GM21619 (cell line): ENCODE data around the gene ZDHHC14.
"Not testable (repeated sequence)": the region's sequence is repeated elsewhere in the genome, so short reads cannot be mapped to it uniquely, and the experiment has no call there.

ENCODE experiments used
- ATAC-seq: cut with Tn5 transposase; IDR thresholded peaks from one replicate; pipeline ENCODE4 v1.9.1; 2021; ENCODE audit not compliant: unreplicated experiment

Gene ZDHHC14

GRCh38 chr6:157590654-157591053 lies 209.7 kb downstream of the ZDHHC14 start:
- not testable (repeated sequence) for ATAC-seq

- no peak for ATAC-seq
Measured at GRCh38 chr6:157592541-157592940, 211.6 kb downstream of the ZDHHC14 start.

- ATAC-seq = no peak
Measured at GRCh38 chr6:157592980-157593379, 212.0 kb downstream of the ZDHHC14 start.

GRCh38 chr6:157593596-157593995 lies 212.6 kb downstream of the ZDHHC14 start:
- ATAC-seq = no peak

- ATAC-seq = no peak
Measured at GRCh38 chr6:157594292-157594691, 213.3 kb downstream of the ZDHHC14 start.

GRCh38 chr6:157595768-157596167 lies 214.8 kb downstream of the ZDHHC14 start:
- ATAC-seq = no peak

GRCh38 chr6:157596461-157596860 lies 215.5 kb downstream of the ZDHHC14 start:
- ATAC-seq = no peak

- no peak for ATAC-seq
Measured at GRCh38 chr6:157596886-157597285, 215.9 kb downstream of the ZDHHC14 start.

GRCh38 chr6:157597461-157598312 lies 216.7 kb downstream of the ZDHHC14 start:
- peak; percentile 55 for ATAC-seq

GRCh38 chr6:157599191-157599590 lies 218.2 kb downstream of the ZDHHC14 start:
- no peak for ATAC-seq

- ATAC-seq = no peak
Measured at GRCh38 chr6:157600807-157601206, 219.8 kb downstream of the ZDHHC14 start.

GRCh38 chr6:157602521-157603295 lies 221.7 kb downstream of the ZDHHC14 start:
- ATAC-seq = no peak

- no peak for ATAC-seq
Measured at GRCh38 chr6:157603314-157603940, 222.4 kb downstream of the ZDHHC14 start.

- ATAC-seq = no peak
Measured at GRCh38 chr6:157603971-157604370, 223.0 kb downstream of the ZDHHC14 start.

GRCh38 chr6:157604816-157605215 lies 223.8 kb downstream of the ZDHHC14 start:
- no peak for ATAC-seq

- no peak for ATAC-seq
Measured at GRCh38 chr6:157605484-157605883, 224.5 kb downstream of the ZDHHC14 start.

- no peak for ATAC-seq
Measured at GRCh38 chr6:157606516-157606915, 225.5 kb downstream of the ZDHHC14 start.

- peak; percentile 76 for ATAC-seq
Measured at GRCh38 chr6:157607317-157608109, 226.5 kb downstream of the ZDHHC14 start.

GRCh38 chr6:157608221-157609075 lies 227.5 kb downstream of the ZDHHC14 start:
- no peak for ATAC-seq

GRCh38 chr6:157609117-157609516 lies 228.1 kb downstream of the ZDHHC14 start:
- ATAC-seq = no peak
